Tibial nerve (tissue), 4 donors: ENCODE measurements around the gene NFIA.

ENCODE experiments used
- EP300 ChIP-seq, 2 donors: sonication (generic); formaldehyde crosslinking; IDR thresholded peaks; one replicate each; pipeline ENCODE4 v1.6.1; 2017; ENCODE audit warnings: antibody characterized with exemption in 2 of 2, mild to moderate bottlenecking in 1 of 2
- POLR2A ChIP-seq, 2 donors: fragments of 450-650 bp; IDR thresholded peaks; one replicate each; pipeline ENCODE4 v1.6.1; 2017; ENCODE audit warnings: antibody characterized with exemption in 2 of 2, mild to moderate bottlenecking in 2 of 2, moderate library complexity in 2 of 2
- TF ChIP-seq, protein P1 (sequence below), 5 experiments: fragments of 200-600 bp in 3 of 5; fragments of 450-650 bp in 2 of 5; sonication (generic) in 3 of 5; IDR thresholded peaks; one replicate each; pipeline ENCODE4 v1.5.1; 2016 to 2019; ENCODE audit warnings: antibody characterized with exemption in 5 of 5, mild to moderate bottlenecking in 3 of 5, moderate library complexity in 2 of 5

- TF ChIP-seq, protein P1, sequence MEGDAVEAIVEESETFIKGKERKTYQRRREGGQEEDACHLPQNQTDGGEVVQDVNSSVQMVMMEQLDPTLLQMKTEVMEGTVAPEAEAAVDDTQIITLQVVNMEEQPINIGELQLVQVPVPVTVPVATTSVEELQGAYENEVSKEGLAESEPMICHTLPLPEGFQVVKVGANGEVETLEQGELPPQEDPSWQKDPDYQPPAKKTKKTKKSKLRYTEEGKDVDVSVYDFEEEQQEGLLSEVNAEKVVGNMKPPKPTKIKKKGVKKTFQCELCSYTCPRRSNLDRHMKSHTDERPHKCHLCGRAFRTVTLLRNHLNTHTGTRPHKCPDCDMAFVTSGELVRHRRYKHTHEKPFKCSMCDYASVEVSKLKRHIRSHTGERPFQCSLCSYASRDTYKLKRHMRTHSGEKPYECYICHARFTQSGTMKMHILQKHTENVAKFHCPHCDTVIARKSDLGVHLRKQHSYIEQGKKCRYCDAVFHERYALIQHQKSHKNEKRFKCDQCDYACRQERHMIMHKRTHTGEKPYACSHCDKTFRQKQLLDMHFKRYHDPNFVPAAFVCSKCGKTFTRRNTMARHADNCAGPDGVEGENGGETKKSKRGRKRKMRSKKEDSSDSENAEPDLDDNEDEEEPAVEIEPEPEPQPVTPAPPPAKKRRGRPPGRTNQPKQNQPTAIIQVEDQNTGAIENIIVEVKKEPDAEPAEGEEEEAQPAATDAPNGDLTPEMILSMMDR (IDR thresholded peaks at IDR 0.05): no peak
- no peak for TF ChIP-seq EP300 (IDR thresholded peaks at IDR 0.05)
- TF ChIP-seq POLR2A (IDR thresholded peaks at IDR 0.05): no peak
Observed at GRCh38 chr1:61107638-61108037, 25.3 kb downstream of the NFIA start.
